MM.1S (cell line): Measurements from ENCODE around the gene KIRREL1.

Source experiments
- DNase-seq: peaks from one replicate; pipeline ENCODE4 v3.0.0-alpha.2; 2015
- H2AFZ ChIP-seq: fragments of 300-600 bp; sonication (generic); 2 replicates; pipeline ENCODE4 v1.6.0; 2016; ENCODE audit warnings: antibody characterized with exemption, low read length
- H3F3A ChIP-seq: fragments of 300-600 bp; sonication (generic); 2 replicates; pipeline ENCODE4 v1.6.1; 2016; ENCODE audit warnings: mild to moderate bottlenecking, antibody characterized with exemption, low read length, moderate library complexity, mixed read lengths; ENCODE audit not compliant: insufficient read depth
- H3K27ac ChIP-seq: fragments of 300-600 bp; sonication (generic); 2 replicates; pipeline ENCODE4 v1.5.1; 2016; ENCODE audit warnings: mild to moderate bottlenecking, low read length
- H3K27me3 ChIP-seq: fragments of 300-600 bp; sonication (generic); replicated peaks from 2 replicates; pipeline ENCODE4 v1.6.0; 2016; ENCODE audit warnings: low read length; ENCODE audit not compliant: insufficient read depth
- H3K36me3 ChIP-seq: fragments of 300-600 bp; sonication (generic); replicated peaks from 2 replicates; pipeline ENCODE4 v1.6.1; 2016; ENCODE audit warnings: mild to moderate bottlenecking, low read length, mixed read lengths; ENCODE audit not compliant: insufficient read depth
- H3K4me1 ChIP-seq: fragments of 300-600 bp; sonication (generic); 2 replicates; pipeline ENCODE4 v1.6.1; 2016; ENCODE audit warnings: low read length, mixed read lengths
- H3K4me2 ChIP-seq: fragments of 300-600 bp; sonication (generic); 2 replicates; pipeline ENCODE4 v1.6.0; 2016; ENCODE audit warnings: low read depth, low read length
- H3K4me3 ChIP-seq: fragments of 300-600 bp; sonication (generic); 2 replicates; pipeline ENCODE4 v1.5.1; 2016; ENCODE audit warnings: low read length, mixed read lengths
- H3K79me2 ChIP-seq: fragments of 300-600 bp; sonication (generic); 2 replicates; pipeline ENCODE4 v1.6.1; 2016; ENCODE audit warnings: mixed run types, low read length, mixed read lengths
- H3K9ac ChIP-seq: fragments of 300-600 bp; sonication (generic); 2 replicates; pipeline ENCODE4 v1.6.1; 2016; ENCODE audit warnings: low read length, mixed read lengths
- H3K9me2 ChIP-seq: fragments of 300-600 bp; sonication (generic); replicated peaks from 2 replicates; pipeline ENCODE4 v1.6.1; 2016; ENCODE audit warnings: mild to moderate bottlenecking, low read length, mixed read lengths; ENCODE audit not compliant: insufficient read depth
- H3K9me3 ChIP-seq: fragments of 300-600 bp; sonication (generic); replicated peaks from 2 replicates; pipeline ENCODE4 v1.6.1; 2016; ENCODE audit warnings: mild to moderate bottlenecking, low read length, mixed read lengths; ENCODE audit not compliant: insufficient read depth
- H4K20me1 ChIP-seq: fragments of 300-600 bp; sonication (generic); 2 replicates; pipeline ENCODE4 v1.6.1; 2016; ENCODE audit warnings: mild to moderate bottlenecking, low read length, moderate library complexity, mixed read lengths; ENCODE audit not compliant: insufficient read depth
- CTCF ChIP-seq: fragments of 300-600 bp; sonication (generic); IDR thresholded peaks from 2 replicates; pipeline ENCODE4 v1.5.1; 2016; ENCODE audit warnings: antibody characterized with exemption, low read length, mixed read lengths
- EZH2 ChIP-seq: fragments of 300-600 bp; sonication (generic); optimal IDR thresholded peaks from 2 replicates; pipeline ENCODE3; 2017; ENCODE audit warnings: low read depth, mild to moderate bottlenecking, antibody characterized with exemption, low read length, mixed read lengths
- EZH2phosphoT487 ChIP-seq: fragments of 300-600 bp; sonication (generic); IDR thresholded peaks from 2 replicates; pipeline ENCODE4 v1.6.1; 2018; ENCODE audit warnings: antibody characterized with exemption, low read length

Gene KIRREL1

GRCh38 chr1:158101927-158102326 lies 108.5 kb downstream of the KIRREL1 start:
- no peaks in the 10 kb centered on the region for H4K20me1 ChIP-seq
- H3K27me3 ChIP-seq, result 0 out of 2 replicates have a peak, but pooled peaks cover 8% of the 10 kb centered on the region
- no peaks in the 10 kb centered on the region for H3F3A ChIP-seq
- H3K79me2 ChIP-seq, result no peaks in the 10 kb centered on the region
- H3K9me2 ChIP-seq, result no peaks in the 10 kb centered on the region
- H3K27ac ChIP-seq, result no peak overlapping the region
- H3K9me3 ChIP-seq, result no peaks in the 10 kb centered on the region
- no peak overlapping the region for H3K4me3 ChIP-seq
- TF ChIP-seq CTCF, result no peak
- no peak for TF ChIP-seq EZH2
- TF ChIP-seq EZH2phosphoT487, result no peak
- no peak overlapping the region for H3K9ac ChIP-seq
- H3K4me2 ChIP-seq, result no peak overlapping the region
- H2AFZ ChIP-seq, result no peak overlapping the region
- H3K4me1 ChIP-seq, result no peaks in the 10 kb centered on the region
- DNase-seq, result no peak
- no peaks in the 10 kb centered on the region for H3K36me3 ChIP-seq

GRCh38 chr1:158102881-158103674 lies 109.6 kb downstream of the KIRREL1 start:
- Histone ChIP-seq H3F3A (no peaks in the 10 kb centered on the region), H3K9ac (no peak overlapping the region), H2AFZ (no peak overlapping the region), H3K36me3 (no peaks in the 10 kb centered on the region), H3K4me3 (no peak overlapping the region), H3K27me3 (0 out of 2 replicates have a peak, but pooled peaks cover 8% of the 10 kb centered on the region), H3K27ac (no peak overlapping the region), H4K20me1 (no peaks in the 10 kb centered on the region), H3K4me1 (no peaks in the 10 kb centered on the region), H3K4me2 (no peak overlapping the region), H3K79me2 (no peaks in the 10 kb centered on the region), H3K9me3 (no peaks in the 10 kb centered on the region), H3K9me2 (no peaks in the 10 kb centered on the region)
- TF ChIP-seq EZH2 (no peak), CTCF (no peak), EZH2phosphoT487 (no peak)
- DNase-seq, result no peak

GRCh38 chr1:158103861-158104522 lies 110.5 kb downstream of the KIRREL1 start:
- no peaks in the 10 kb centered on the region for H4K20me1 ChIP-seq
- no peaks in the 10 kb centered on the region for H3K4me1 ChIP-seq
- H3K9ac ChIP-seq, result no peak overlapping the region
- no peak overlapping the region for H2AFZ ChIP-seq
- H3F3A ChIP-seq, result no peaks in the 10 kb centered on the region
- no peaks in the 10 kb centered on the region for H3K36me3 ChIP-seq
- no peak overlapping the region for H3K4me3 ChIP-seq
- no peak for DNase-seq
- no peak for TF ChIP-seq CTCF
- no peak for TF ChIP-seq EZH2
- TF ChIP-seq EZH2phosphoT487, result no peak
- no peak overlapping the region for H3K27ac ChIP-seq
- no peaks in the 10 kb centered on the region for H3K9me3 ChIP-seq
- no peak overlapping the region for H3K4me2 ChIP-seq
- H3K27me3 ChIP-seq, result 0 out of 2 replicates have a peak, but pooled peaks cover 8% of the 10 kb centered on the region
- no peaks in the 10 kb centered on the region for H3K79me2 ChIP-seq
- H3K9me2 ChIP-seq, result no peaks in the 10 kb centered on the region
